Tibial nerve (tissue), 4 donors: ENCODE measurements around the gene SUPT7L. TPM values are rescaled to one million over a fixed set of nuclear protein-coding genes. Genes with fewer than 3 reads are reported as not detected.
"Not testable (repeated sequence)": the region's sequence is repeated elsewhere in the genome, so short reads cannot be mapped to it uniquely, and the experiment has no call there.

Experiments used
- DNase-seq, 2 donors: peaks; one replicate each; pipeline ENCODE4 v3.0.0-alpha.2; 2019; ENCODE audit warnings: low spot score in 2 of 2
- H3K27ac ChIP-seq, 4 donors: fragments of 200-600 bp; sonication (generic) in 3 of 4; one replicate each; pipeline ENCODE4 v1.5.1; 2017 to 2019; ENCODE audit warnings: mild to moderate bottlenecking in 1 of 4
- H3K27me3 ChIP-seq, 2 donors: fragments of 200-600 bp; sonication (generic) in 1 of 2; one replicate each; pipeline versions ENCODE4 v1.5.1 to v1.6.0; 2017 to 2019
- H3K36me3 ChIP-seq, 3 donors: fragments of 200-600 bp; sonication (generic); one replicate each; pipeline ENCODE4 v1.5.1; 2018 to 2019
- H3K4me1 ChIP-seq, 4 donors: fragments of 200-600 bp; sonication (generic) in 3 of 4; one replicate each; pipeline ENCODE4 v1.5.1; 2017 to 2019
- H3K4me3 ChIP-seq, 4 donors: fragments of 200-600 bp; sonication (generic) in 3 of 4; one replicate each; pipeline ENCODE4 v1.5.1; 2017 to 2019; ENCODE audit warnings: mild to moderate bottlenecking in 1 of 4, moderate library complexity in 1 of 4
- H3K9me3 ChIP-seq, 4 donors: fragments of 200-600 bp; sonication (generic) in 3 of 4; one replicate each; pipeline ENCODE4 v1.5.1; 2017 to 2019
- EP300 ChIP-seq, 2 donors: sonication (generic); formaldehyde crosslinking; IDR thresholded peaks; one replicate each; pipeline ENCODE4 v1.6.1; 2017; ENCODE audit warnings: antibody characterized with exemption in 2 of 2, mild to moderate bottlenecking in 1 of 2
- POLR2A ChIP-seq, 2 donors: fragments of 450-650 bp; IDR thresholded peaks; one replicate each; pipeline ENCODE4 v1.6.1; 2017; ENCODE audit warnings: antibody characterized with exemption in 2 of 2, mild to moderate bottlenecking in 2 of 2, moderate library complexity in 2 of 2
- WGBS, 2 donors: methylation state at CpG; one replicate each; pipeline ENCODE4 v1.1.5; 2018; 5-methylcytosine and 5-hydroxymethylcytosine counted together
- total RNA-seq, 4 donors: library from RNA; depleted of rRNA; stranded (reverse); fragments of >200 nt; gene quantifications; one replicate each; pipeline ENCODE4 v1.1.0, GENCODE V29; 2016
- TF ChIP-seq, protein P1 (sequence below), 5 experiments: fragments of 200-600 bp in 3 of 5; fragments of 450-650 bp in 2 of 5; sonication (generic) in 3 of 5; IDR thresholded peaks; one replicate each; pipeline ENCODE4 v1.5.1; 2016 to 2019; ENCODE audit warnings: antibody characterized with exemption in 5 of 5, mild to moderate bottlenecking in 3 of 5, moderate library complexity in 2 of 5

SUPT7L gene
- total RNA-seq, 4 donors from 2014 or later = 30.2 to 36.3 (median 33.8) TPM

DNA sequence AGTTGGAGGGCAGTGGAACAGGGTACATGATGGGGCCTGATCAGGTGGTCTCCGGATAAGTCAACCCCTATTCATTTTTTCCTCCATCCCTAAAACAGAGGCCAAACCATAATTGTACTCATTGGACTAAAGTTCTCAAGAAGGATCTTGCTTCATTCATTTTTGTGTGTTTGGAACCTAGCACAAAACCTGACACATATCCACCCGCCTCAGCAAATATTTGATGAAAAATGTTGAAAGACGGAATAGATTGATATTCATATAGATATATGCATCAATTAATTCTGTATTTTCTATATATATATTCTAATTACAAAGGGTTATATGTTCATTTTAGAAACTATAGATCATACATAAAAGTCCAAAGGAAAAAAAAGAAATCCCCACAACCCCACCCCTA, 22.2 kb upstream of the SUPT7L start:
- no peak for DNase-seq
- Histone ChIP-seq H3K4me1 (peaks cover 0 to 15% (median 0%) of the 10 kb centered on the region in 4 donors), H3K4me3 (no peak overlapping the region), H3K27ac (no peak overlapping the region), H3K36me3 (peaks cover 0 to 76% (median 0%) of the 10 kb centered on the region in 3 donors), H3K9me3 (no peaks in the 10 kb centered on the region), H3K27me3 (no peaks in the 10 kb centered on the region)
- whole genome bisulfite sequencing, 2 donors = 96% methylated on average over 3 of the region's 3 CpGs
- TF ChIP-seq POLR2A (IDR thresholded peaks at IDR 0.05) (no peak), EP300 (IDR thresholded peaks at IDR 0.05) (no peak)
- TF ChIP-seq, protein P1, sequence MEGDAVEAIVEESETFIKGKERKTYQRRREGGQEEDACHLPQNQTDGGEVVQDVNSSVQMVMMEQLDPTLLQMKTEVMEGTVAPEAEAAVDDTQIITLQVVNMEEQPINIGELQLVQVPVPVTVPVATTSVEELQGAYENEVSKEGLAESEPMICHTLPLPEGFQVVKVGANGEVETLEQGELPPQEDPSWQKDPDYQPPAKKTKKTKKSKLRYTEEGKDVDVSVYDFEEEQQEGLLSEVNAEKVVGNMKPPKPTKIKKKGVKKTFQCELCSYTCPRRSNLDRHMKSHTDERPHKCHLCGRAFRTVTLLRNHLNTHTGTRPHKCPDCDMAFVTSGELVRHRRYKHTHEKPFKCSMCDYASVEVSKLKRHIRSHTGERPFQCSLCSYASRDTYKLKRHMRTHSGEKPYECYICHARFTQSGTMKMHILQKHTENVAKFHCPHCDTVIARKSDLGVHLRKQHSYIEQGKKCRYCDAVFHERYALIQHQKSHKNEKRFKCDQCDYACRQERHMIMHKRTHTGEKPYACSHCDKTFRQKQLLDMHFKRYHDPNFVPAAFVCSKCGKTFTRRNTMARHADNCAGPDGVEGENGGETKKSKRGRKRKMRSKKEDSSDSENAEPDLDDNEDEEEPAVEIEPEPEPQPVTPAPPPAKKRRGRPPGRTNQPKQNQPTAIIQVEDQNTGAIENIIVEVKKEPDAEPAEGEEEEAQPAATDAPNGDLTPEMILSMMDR (IDR thresholded peaks at IDR 0.05) = no peak

DNA sequence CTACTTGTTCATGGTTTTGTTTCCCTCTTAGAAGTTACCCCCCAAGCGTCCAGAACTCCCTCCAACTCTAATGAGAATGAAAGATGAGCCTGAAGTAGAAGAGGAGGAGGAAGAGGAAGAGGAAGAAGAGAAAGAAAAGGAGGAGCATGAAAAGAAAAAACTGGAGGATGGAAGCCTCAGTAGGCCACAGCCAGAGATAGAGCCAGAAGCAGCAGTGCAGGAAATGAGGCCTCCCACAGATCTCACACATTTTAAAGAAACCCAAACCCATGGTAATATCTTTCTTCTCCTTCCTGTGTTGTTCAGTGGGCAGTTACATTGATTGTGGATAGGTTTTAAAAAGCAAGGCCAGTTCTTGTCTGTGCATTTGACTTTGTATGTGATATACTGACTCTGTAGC, 21.6 kb upstream of the SUPT7L start:
- Histone ChIP-seq H3K4me1 (peaks cover 0 to 15% (median 0%) of the 10 kb centered on the region in 4 donors), H3K36me3 (peaks cover 0 to 76% (median 0%) of the 10 kb centered on the region in 3 donors)
- 82 to 97% methylated on average over 1 of the region's 1 CpG for WGBS, 2 donors
- not testable (repeated sequence) for DNase-seq, H3K4me3 ChIP-seq, H3K9me3 ChIP-seq, H3K27ac ChIP-seq, H3K27me3 ChIP-seq

DNA sequence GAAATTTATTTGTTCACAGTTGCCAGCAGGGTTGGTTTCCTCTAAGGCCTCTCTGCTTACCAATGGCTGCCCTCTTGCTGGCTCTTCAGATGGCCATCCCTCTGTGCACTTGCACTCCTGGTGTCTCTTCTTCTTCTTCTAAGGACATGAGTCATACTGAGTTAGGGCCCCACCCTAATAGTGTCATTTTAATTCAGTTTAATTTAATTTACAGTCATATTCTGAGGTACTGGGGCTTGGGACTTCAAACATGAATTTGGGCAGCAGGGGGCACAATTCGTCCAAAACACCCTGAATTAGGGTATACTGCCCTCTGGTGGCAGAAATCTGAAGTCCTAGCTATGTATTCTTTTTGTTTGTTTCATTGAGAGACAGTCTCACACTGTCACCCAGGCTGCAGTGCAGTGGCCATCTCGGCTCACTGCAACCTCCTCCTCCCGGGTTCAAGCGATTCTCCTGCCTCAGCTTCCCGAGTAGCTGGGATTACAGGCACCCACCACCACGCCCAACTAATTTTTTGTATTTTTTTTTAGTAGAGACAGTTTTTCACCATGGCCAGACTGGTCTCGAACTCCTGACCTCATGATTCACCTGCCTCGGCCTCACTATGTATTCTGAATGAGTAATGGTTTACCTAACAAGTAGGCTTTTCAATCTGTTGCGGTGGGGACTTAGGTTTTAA, 20.1 kb upstream of the SUPT7L start:
- Histone ChIP-seq H3K27ac (peak overlapping the region in 2 of 4 donors; percentile 26 to 73), H3K36me3 (peaks cover 2 to 79% (median 7%) of the 10 kb centered on the region in 3 donors), H3K9me3 (no peaks in the 10 kb centered on the region), H3K4me1 (peaks cover 0 to 15% (median 0%) of the 10 kb centered on the region in 4 donors), H3K27me3 (no peaks in the 10 kb centered on the region), H3K4me3 (no peak overlapping the region)
- peak; percentile 59 to 99 for DNase-seq
- TF ChIP-seq, protein P1 (IDR thresholded peaks at IDR 0.05) = peak; percentile 82 to 94 (median 89)
- TF ChIP-seq POLR2A (IDR thresholded peaks at IDR 0.05) = no peak
- 45 to 47% methylated on average over 9 of the region's 9 CpGs for WGBS, 2 donors

DNA sequence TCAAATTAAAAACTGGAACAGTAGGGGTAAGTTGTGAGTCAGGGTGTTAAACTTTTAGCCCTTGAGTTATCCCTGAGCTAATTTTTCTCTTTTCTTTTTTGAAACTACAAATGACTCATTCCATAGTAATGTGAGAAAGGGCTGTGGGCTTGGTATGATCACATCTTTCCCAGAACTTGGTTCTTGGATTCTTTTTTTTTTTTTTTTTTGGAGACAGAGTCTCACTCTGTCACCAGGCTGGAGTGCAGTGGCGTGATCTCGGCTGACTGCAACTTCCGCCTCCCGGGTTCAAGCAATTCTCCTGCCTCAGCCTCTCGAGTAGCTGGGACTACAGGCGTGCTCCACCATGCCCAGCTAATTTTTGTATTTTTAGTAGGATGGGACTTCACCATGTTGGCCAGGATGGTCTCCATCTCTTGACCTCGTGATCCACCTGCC, 18.9 kb upstream of the SUPT7L start:
- peak overlapping the region in 1 of 4 donors; percentile 73 for H3K27ac ChIP-seq
- H3K4me3 ChIP-seq, H3K9me3 ChIP-seq, DNase-seq, H3K27me3 ChIP-seq: not testable (repeated sequence)
- peaks cover 2 to 81% (median 8%) of the 10 kb centered on the region in 3 donors for H3K36me3 ChIP-seq
- peaks cover 0 to 15% (median 0%) of the 10 kb centered on the region in 4 donors for H3K4me1 ChIP-seq
- 75 to 87% methylated on average over 7 of the region's 7 CpGs for WGBS, 2 donors

DNA sequence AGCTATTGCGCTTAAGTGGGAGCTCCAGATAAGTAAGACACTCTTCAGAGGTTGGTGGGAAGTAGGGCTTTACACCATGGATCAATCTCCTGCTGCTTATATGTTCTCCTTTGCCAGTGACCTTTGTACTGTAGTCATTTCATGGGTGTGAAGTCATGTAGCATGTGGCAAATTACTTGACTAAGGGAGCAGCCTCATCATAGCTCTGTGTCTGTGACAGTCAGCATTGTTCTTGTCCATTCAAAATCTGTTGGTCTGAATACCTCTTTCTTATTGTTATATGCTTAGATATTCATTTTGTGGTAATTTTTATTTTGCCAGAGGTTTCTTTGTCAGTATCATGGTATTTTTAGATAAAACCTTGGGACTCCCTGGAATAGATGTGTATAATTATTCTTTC, 18.4 kb upstream of the SUPT7L start:
- Histone ChIP-seq H3K36me3 (peaks cover 2 to 81% (median 8%) of the 10 kb centered on the region in 3 donors), H3K4me3 (no peak overlapping the region), H3K9me3 (no peaks in the 10 kb centered on the region), H3K27me3 (no peaks in the 10 kb centered on the region), H3K27ac (peak overlapping the region in 1 of 4 donors; percentile 64), H3K4me1 (peaks cover 0 to 15% (median 0%) of the 10 kb centered on the region in 4 donors)
- no peak for TF ChIP-seq EP300 (IDR thresholded peaks at IDR 0.05)
- TF ChIP-seq POLR2A (IDR thresholded peaks at IDR 0.05) = no peak
- TF ChIP-seq, protein P1 (IDR thresholded peaks at IDR 0.05) = no peak
- no peak for DNase-seq
- WGBS, 2 donors = 93 to 94% methylated on average over 1 of the region's 1 CpG

DNA sequence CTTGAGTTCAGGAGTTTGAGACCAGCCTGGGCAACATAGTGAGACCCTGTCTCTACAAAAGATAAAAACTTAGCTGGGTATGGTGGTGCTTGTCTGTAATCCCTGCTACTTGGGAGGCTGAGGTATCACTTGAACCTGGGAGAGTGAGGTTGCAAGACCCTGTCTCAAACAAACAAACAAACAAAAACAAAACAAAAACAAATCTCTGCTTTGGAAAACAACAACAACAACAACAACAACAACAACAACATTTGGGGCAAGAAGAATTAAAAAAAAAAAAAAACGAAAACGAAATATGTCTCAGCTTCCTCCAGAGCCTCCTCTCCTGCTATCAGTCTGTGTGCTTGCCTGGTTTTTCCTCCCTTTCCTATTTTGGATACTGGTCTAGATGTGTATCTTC, 17.2 kb upstream of the SUPT7L start:
- no peak overlapping the region for H3K4me3 ChIP-seq
- WGBS, 2 donors = 87 to 92% methylated on average over 2 of the region's 2 CpGs
- H3K9me3 ChIP-seq = no peaks in the 10 kb centered on the region
- peak overlapping the region in 1 of 4 donors; percentile 64 for H3K27ac ChIP-seq
- DNase-seq = no peak
- TF ChIP-seq, protein P1 (IDR thresholded peaks at IDR 0.05) = no peak
- TF ChIP-seq EP300 (IDR thresholded peaks at IDR 0.05) (no peak), POLR2A (IDR thresholded peaks at IDR 0.05) (no peak)
- H3K36me3 ChIP-seq = peaks cover 2 to 81% (median 16%) of the 10 kb centered on the region in 3 donors
- no peaks in the 10 kb centered on the region for H3K27me3 ChIP-seq
- peaks cover 0 to 15% (median 0%) of the 10 kb centered on the region in 4 donors for H3K4me1 ChIP-seq
